ENCODE measurements around the gene PCSK6. TPM values are rescaled to one million over a fixed set of nuclear protein-coding genes. Genes with fewer than 3 reads are reported as not detected.
"Not testable (repeated sequence)": the region's sequence is repeated elsewhere in the genome, so short reads cannot be mapped to it uniquely, and the experiment has no call there.

PCSK6 gene
- total RNA-seq, 2 experiments from 2014 or later = 1.1 to 1.3 TPM

DNA sequence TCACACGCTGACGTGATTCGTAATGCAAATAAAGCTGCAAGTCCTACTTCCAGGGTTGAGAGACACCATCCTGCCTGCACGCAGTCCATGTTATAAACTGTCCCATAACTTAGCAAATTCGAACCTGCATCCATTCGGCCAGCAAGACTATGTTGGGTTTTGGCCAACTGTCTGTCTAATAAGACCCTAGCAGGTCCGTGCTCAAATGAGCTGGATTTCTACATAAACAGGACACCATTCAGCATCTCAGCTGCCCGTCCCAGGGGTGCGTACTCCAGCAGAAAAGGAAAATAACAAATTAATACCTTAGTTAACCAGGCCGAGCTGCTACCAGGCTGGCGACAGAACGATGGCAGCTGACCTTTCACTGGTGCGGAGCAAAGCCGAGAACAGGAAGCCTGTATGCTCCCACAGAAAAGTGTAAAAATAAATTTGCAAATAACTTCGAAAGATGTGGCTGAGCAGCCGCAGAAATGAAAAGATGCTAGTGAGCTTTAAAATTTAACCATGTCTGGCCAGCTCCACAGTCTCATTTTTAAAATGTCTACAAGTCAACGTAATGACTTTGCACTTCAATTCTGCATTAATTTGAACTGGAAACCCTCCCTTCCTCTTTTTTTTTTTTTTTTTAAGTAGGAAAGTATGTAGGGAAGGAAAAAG, 97.4 kb downstream of the PCSK6 start:
- ChIA-PET POLR2A (no interaction called here), CTCF (interaction anchor here (0.6 kb wide), 1 partner anchor 312 kb away, joined by 4 read pairs; no protein-coding TSS in a partner anchor)

DNA sequence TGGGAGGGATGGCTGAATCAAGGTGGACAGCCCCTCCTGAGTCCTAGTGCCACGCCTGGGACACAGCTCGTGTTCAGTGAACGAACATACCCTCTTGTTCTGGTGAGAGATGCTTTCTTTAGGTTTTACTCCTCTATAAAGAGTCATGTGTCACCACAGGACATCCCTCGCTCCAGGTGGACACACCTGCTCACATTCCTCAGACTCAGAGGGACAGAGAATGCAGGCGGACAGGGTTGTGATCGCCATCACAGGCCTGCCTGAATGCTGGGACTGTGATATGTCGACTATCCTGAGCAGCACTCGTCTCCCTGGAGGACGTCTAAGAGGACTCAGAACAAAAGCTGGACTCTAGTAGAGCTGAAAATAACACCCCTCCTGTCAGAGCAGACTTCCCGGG, 98.1 kb downstream of the PCSK6 start:
- ChIA-PET CTCF (no interaction called here), POLR2A (no interaction called here)

DNA sequence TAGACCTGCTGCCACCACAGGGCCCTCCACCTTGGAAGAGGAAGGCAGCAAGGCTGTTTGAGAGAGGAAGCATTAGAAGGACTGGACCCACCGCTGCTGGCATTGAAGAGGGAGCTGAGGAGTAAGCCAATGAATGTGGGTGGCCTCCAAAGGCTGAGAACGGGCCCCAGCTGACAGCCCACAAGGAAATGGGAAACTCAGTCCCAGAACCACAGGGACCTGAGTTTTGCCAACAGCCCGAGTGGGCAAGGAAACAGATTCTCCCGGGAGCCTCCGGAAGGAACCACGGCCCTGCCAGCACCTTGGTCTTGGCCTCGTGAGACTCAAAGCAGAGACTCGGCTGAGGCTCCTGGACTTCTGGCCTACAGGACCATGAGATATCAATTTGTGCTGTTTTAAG, 99.0 kb downstream of the PCSK6 start:
- ChIA-PET POLR2A (no interaction called here), CTCF (no interaction called here)

DNA sequence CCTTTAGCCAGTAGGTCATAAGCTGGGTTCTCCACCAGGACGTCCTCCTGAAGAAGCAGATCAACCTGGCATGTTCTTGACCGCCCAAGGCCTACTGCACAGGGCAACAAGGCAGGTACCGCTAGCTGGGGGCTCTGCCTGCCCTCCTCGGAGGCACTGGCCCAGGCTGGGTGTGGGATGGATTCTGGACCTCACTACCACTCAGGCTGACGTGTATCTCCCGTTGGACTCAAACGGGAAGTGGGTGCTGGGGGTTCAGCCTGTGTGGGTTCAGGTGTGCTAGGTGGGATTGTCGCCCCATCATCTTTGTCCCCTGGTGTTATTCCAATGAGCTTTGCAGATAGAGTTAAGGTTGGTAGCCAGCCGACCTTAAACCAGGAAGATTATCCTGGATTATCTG, 99.4 kb downstream of the PCSK6 start:
- ChIA-PET POLR2A (no interaction called here), CTCF (no interaction called here)

DNA sequence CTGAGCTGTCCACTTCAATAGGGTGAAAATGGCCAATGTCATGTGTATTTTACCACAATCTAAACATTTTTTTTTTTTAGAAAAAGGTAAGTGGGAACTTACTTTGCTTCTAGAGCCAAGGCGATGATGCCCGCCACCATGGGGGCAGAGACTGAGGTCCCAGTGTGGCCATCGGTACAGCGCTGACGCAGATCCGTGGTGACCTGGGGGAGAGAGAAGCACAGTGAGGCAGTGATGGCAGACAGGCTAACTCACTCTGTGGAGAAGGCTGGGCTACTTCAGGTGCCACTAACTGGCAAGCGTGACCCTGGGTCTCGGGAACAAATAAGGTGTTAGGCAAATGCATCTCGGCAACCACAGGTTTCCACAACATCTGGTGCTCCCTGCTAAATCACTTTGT, 100.1 kb downstream of the PCSK6 start:
- CTCF ChIA-PET = no interaction called here
- POLR2A ChIA-PET = no interaction called here

DNA sequence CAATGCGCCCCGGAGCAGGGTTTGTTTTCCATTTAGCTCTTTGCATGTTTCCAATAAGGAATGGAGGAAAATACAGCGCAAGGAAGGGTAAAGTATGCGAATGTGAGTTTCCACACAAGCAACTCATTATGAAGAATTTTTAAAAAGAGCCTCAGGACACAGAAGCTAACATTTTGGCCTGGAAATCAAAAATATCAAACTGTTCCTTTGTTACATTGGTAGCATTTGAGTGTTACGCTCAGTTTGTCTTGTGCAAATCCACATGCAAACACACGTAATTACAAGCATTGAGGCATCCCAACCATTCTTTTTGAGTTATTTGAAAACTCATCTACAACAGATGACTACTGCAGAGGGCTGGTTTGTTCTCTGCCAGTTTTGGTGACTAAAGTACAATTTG, 101.5 kb downstream of the PCSK6 start:
- ChIA-PET CTCF (no interaction called here), POLR2A (no interaction called here)

DNA sequence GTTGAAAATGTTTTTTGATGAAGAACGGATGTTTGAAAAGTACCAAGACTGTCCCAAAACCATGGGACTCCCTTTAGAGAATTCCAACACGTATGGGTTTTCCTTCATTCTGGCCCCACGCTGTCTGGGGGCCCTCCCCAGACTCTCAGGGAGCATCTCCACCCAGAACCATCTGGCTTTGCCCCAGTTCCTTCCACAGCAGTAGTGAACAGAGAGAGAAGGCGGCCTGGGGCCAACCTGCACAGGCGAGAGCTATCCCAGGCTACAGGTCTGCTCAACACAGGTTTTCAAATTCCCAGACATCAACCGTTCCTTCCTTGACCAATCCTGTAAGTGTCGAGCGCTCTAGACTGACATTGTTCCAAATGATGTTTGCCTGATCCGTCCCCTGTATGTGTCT, 101.9 kb downstream of the PCSK6 start:
- ChIA-PET POLR2A (no interaction called here), CTCF (no interaction called here)

DNA sequence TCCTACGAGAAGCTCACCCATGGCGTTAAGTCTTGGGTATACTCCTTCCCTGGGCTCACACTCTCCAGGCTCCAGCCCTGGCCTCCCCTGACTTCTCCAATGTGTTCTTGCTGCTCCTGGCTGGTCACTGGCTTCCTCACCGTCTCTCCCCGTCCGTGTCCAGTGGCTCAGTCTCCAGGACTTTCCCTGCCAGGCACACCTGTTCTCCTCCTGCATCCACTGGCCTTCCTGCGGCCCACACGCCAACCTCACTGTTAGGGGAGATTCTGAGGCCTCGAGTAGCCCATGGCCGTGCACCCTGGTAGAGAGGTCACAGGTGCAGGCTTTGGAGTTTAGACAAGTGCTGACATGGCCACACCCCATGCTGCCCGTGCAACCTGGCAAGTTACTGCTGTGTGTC, 102.5 kb downstream of the PCSK6 start:
- CTCF ChIA-PET = no interaction called here
- POLR2A ChIA-PET = no interaction called here

DNA sequence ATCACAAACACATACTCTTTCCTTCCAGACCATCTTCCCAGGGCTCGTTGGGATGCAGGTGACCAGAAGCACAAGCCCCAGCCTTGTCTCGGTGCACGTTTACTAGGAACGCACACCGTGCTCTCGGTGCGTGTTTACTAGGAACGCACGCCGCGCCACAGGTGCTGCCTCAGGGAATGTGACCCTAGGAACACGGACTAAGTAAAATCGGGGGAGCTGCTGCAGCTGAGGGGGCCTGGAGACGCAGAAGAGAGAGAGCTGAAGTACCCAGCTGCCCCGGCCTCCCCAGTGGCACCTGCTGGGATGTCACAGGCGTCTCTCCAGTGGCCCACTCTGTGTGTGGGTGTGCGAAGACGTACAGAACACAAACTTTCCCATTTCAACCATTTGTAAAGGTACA, 103.5 kb downstream of the PCSK6 start:
- ChIA-PET CTCF (no interaction called here), POLR2A (no interaction called here)

DNA sequence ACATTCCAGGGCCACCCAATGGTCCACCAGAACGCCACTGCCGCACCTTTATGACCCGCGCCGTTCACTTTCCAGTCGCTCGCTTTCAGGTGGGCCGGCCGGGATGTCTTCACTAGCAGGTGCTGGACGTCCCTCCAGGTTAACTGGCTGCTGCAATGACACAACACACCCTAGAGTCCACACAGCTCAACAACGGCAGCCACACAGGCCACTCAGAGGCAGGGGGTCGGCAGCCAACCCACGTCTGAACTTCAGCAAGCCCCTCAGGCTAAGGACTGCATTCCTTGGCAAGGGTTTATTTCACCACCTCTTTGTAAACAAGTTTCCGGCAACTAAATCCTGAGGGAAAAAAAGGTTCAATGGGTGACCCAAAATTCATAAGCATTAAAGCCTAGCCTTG, 105.2 kb downstream of the PCSK6 start:
- POLR2A ChIA-PET = no interaction called here
- CTCF ChIA-PET = no interaction called here

DNA sequence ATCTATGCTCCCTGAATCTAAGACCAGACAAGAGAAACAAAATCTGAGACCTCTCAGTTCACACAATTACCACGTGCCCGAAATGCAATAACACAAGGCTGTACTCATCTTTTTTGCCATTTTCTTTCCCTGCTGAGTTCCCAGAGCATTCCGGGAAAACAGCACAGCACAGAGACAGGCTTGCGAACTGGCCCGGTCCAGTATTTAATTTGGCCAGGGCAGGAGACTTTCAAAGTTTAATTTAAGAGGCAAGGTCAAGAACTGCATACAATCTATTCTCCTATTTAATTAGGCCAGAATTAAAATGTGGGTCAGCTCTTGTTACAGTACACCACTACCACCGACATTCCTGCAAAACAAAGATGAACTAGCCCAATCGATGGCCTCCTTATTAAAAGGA, 107.0 kb downstream of the PCSK6 start:
- POLR2A ChIA-PET = no interaction called here
- CTCF ChIA-PET = no interaction called here

DNA sequence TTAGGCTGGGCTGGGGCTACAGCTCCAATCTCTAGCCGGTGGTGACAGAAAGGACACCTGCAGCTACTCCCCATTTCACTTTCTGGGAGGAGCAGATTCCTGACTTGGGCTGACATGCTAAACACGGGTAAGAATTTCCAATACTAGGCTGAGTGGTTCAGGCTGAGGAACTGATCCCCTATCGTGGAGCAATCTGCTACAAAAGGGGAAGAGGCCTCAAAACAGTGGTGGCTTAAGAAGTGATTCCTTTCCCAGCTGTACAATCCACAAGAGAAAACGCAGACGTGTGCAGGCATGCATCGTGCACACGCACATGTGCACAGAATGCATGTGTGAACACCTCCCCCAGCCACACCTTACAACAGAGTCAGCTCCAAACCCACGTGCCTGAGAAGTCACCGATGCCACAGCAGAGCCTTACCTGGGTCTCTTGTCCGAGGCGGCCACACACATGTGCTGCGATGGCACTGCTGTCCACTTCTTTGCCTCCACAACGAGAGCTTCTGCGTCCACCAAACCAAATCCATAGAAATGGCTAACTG, 107.8 kb downstream of the PCSK6 start:
- POLR2A ChIA-PET = no interaction called here

DNA sequence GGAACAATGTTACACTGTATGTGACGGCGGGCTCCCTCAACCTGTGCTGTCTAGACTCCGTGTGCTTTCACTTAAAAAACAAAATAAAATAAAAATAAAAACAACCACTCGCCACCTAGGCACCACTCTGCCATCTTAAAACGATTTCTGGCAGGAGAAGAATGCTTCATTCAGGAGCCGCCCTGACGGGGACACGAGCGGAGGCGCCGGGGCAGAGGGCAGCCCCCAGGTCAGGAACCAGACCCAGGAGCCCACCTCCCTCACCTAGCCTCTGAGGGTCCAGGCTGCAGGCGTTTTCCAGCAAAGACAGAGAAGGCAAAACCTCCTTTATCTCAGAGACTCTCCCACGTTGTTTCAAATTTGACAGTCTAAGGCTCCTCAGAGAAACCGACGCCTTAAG, 109.4 kb downstream of the PCSK6 start:
- CTCF ChIA-PET = no interaction called here

More for the DNA sequence above, 107.8 kb downstream of the PCSK6 start:
- CTCF ChIA-PET = no interaction called here

DNA sequence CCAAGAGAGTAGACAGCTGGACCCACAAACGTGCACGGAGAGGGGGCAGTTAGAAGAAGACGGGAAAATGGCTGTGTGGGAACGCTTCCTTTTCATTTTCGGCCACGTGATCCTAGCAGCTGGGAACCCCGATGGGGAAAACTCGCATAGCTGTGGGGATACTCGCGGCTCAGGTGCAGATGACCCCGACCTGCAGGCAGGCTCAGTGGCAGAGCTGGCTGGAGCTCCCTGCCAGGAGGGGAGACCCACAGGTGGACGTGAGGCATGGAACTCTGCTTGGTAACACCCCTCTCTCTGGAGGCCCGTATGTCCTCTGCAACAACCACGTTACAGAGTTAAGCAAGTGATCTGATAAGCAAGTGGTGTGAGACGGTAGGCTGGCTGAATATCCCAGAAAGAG, 109.9 kb downstream of the PCSK6 start:
- CTCF ChIA-PET = no interaction called here
- POLR2A ChIA-PET = no interaction called here

More for the DNA sequence above, 109.4 kb downstream of the PCSK6 start:
- POLR2A ChIA-PET = no interaction called here

DNA sequence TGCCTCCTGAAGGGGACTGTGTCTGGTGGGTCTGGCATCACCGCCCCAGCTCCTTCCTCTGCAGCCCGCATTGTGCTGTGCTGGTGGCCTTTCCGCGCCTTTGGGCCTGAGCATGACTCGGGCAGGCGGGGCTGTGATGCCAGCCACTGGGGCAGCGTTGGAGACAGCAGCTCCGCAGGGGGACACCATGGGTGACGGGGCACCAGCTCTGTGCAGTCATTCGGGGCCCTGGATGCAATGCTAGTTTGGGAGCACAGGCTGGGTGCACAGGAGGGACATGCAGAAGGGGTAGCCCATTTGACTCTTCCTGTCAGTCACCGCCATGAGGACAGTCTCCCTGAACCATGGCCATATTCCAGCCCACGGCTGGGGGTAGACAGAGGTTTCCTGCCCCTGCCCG, 110.6 kb downstream of the PCSK6 start:
- CTCF ChIA-PET = no interaction called here
- POLR2A ChIA-PET = no interaction called here

DNA sequence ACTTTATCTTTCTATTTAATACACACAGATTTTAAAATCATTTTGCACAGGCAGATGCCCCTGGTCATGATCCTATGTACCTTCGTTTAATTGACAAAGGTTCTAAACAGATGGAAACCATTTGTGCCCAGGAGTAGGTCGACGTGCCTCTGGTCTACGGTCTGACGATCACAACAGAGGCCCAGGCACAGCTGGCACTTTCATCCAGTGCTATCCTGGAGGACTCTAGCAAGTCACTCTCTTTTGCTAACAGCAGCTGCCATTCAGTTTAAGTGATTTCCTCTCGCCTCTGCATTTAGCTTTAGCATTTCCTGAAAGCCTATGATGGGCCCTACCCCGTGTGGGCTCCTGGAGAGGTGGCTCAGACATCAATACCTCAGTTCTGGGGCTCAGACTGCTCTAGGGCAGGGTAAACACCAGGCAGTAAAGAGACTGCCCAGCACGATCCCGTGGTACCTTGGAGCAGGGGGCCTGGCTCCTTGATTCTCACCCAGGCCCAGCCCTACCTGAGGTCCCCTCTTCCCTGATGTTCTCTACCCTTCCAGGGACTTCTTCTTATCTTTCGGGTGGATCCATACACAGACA, 111.2 kb downstream of the PCSK6 start:
- CTCF ChIA-PET = no interaction called here
- POLR2A ChIA-PET = no interaction called here

DNA sequence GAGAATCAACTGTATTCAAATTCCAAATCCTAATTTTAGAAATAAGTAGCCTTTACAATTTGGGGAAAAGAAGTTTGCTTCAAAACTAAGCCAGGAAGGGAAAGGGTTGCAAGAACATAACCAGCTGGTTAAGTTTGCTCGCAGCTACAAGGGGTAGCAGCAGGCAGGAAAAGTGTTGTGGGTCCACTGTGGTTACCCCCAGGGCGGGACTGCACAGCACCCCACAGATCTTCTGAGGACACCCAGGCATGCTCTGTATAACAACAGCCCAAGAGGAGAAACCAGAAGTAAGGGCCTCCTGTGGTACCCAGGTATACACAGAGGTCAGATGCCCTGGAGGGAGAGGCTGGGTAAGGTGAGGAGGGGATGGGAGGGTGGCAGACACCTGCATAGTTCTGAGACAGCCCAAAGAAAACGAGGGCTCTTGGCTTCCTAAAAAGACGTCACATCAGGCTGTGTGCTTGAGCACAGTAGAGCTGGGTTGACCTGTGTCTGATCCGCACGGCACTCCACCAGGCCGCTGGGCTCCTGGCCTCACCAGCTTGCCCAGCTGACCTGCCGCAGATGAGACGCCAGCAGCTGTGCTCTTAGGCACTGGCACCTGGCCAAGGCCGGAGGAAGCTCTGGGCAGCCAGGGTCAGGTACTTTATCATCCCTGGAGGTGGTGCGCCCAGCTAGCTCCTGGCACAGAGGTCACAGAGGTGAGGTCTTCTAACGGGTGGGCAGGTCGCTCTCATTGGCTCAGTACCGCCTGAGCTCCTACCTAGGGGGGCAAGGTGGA, 112.7 kb downstream of the PCSK6 start:
- CTCF ChIA-PET = no interaction called here

DNA sequence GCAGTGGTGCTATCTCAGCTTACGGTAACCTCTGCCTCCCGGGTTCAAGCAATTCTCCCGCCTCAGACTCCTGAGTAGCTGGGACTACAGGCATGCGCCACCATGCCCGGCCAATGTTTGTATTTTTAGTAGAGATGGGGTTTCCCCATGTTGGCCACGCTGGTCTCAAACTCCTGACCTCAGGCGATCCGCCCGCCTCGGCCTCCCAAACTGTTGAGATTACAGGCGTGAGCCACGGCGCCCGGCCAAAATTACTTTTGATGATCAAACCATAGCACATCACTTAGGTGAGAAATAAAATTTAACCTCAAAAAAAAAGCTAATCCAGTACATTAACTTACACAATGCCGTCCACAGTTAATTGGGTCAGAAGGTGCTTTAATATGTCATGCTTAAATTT, 114.5 kb downstream of the PCSK6 start:
- POLR2A ChIA-PET, CTCF ChIA-PET: not testable (repeated sequence)

More for the DNA sequence above, 112.7 kb downstream of the PCSK6 start:
- POLR2A ChIA-PET = no interaction called here

DNA sequence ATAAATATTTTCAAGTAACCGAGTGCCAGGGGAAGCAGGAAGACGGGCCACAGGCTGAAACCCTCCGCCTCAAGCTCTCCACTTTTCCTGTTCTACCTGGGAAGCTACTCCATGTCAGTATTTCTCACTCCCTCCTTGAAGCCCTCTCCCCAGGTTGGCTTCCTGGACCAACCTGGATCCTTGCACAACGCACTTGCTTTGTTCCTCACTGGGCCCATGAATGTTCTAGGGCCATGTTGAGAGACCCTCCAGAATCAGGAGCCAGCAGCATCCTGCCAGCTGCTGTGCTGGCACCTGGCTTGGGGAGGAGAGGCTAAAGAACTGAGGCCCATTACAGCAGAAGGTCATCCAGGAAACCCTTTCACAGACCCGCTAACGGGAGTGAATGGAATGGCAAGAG, 115.2 kb downstream of the PCSK6 start:
- POLR2A ChIA-PET = no interaction called here

DNA sequence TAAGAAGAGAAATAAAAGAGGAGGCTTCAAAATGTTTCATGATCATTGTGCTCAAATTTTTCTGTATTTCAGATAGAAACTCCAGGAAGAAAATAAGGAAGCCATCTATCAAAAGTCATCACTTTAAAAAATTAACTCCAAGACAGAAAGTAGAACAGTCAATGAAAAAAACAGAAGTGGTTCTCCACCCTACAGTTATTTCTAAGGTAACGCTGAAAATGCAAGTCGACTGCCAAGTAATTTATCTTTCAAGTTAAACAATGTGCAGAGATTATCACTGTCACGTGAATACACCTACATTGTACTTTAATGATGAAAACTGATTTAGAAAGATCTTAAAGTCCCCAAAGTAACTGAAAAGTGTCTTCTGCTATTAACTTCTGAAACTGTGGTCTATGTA, 115.9 kb downstream of the PCSK6 start:
- CTCF ChIA-PET = no interaction called here
- POLR2A ChIA-PET = no interaction called here

More for the DNA sequence above, 115.2 kb downstream of the PCSK6 start:
- CTCF ChIA-PET = no interaction called here

DNA sequence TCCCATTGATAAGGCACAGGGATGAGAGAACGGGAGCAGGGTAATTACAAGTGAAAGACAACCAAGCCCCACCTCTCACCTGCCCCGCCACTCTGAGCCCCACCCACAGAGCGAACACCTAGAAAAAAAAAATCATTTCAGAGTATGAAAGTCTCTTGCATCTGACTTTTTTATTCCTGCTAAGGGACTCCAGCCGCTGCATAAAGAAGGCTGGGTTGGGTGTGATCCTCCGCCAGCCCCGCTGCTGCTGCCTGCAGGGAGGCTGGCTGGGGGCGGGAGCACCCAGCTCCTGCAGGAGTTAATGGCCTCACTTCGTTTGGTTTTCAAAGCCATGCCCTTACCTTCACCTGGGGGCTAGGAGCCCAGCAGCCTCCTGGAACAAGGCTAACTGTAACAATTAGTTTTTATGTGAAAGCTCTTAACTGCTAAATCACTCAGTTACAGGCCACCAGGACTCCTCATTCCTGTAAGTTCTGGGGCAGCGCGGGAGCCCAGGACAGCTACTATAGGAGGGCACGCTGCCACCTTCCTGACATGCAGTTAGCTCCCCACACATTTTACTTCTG, 116.5 kb downstream of the PCSK6 start:
- ChIA-PET POLR2A (no interaction called here), CTCF (no interaction called here)

Measured in activated CD8-positive, alpha-beta memory T cell treated with anti-CD3 and anti-CD28 coated beads for 36 hours (primary cell).